H1 (cell line): Measurements from ENCODE around the gene DXO. TPM values are rescaled to one million over a fixed set of nuclear protein-coding genes. Genes with fewer than 3 reads are reported as not detected.

Experiments
- CTCF ChIA-PET: fragments of 300-600 bp; sonication (Branson Sonifier 250); formaldehyde crosslinking; loops from one replicate; lab custom pipeline; 2021; ENCODE audit not compliant: partially characterized antibody; lab: Charles Lee
- POLR2A ChIA-PET: fragments of 300-600 bp; sonication (Branson Sonifier 250); formaldehyde crosslinking; loops from one replicate; lab custom pipeline; 2021; ENCODE audit warnings: inconsistent platforms; ENCODE audit not compliant: partially characterized antibody; lab: Charles Lee
- DNase-seq, 2 experiments: peaks; one replicate each; pipeline versions ENCODE4 v3.0.0 to v3.0.0-alpha.2; 2010 to 2022; ENCODE audit warnings: low spot score in 2 of 2, low read depth in 1 of 2, mixed read lengths in 1 of 2
- FAIRE-seq: peaks from 2 replicates; lab custom pipeline; 2011; peaks lifted over from hg19 to GRCh38; lab: Jason Lieb, UNC
- H2AFZ ChIP-seq: 2 replicates; pipeline ENCODE4 v1.8.1; 2012; ENCODE audit warnings: low read length, inconsistent platforms
- H2AK5ac ChIP-seq: 2 replicates; pipeline ENCODE4 v1.6.1; 2013; ENCODE audit warnings: low read depth, low read length
- H2BK120ac ChIP-seq: replicated peaks from 2 replicates; pipeline ENCODE3; 2013; ENCODE audit warnings: low read depth, low read length, inconsistent platforms
- H2BK12ac ChIP-seq: 2 replicates; pipeline ENCODE4 v1.6.1; 2013; ENCODE audit warnings: low read depth, low read length
- H2BK15ac ChIP-seq: 2 replicates; pipeline ENCODE4 v1.6.1; 2013; ENCODE audit warnings: low read length
- H2BK20ac ChIP-seq: 2 replicates; pipeline ENCODE4 v1.6.1; 2013; ENCODE audit warnings: low read length
- H2BK5ac ChIP-seq: 2 replicates; pipeline ENCODE4 v1.6.1; 2013; ENCODE audit warnings: low read depth, low read length
- H3K14ac ChIP-seq: 2 replicates; pipeline ENCODE4 v1.6.1; 2013; ENCODE audit warnings: inconsistent platforms; ENCODE audit not compliant: insufficient read length
- H3K18ac ChIP-seq: 2 replicates; pipeline ENCODE4 v1.6.1; 2013; ENCODE audit warnings: low read length; ENCODE audit errors: extremely low read depth
- H3K23ac ChIP-seq: 2 replicates; pipeline ENCODE4 v1.6.1; 2013; ENCODE audit warnings: inconsistent platforms; ENCODE audit not compliant: insufficient read length
- H3K23me2 ChIP-seq: 2 replicates; pipeline ENCODE4 v1.6.1; 2013; ENCODE audit warnings: low read depth, low read length
- H3K27ac ChIP-seq: 2 replicates; pipeline ENCODE4 v1.6.1; 2011; ENCODE audit warnings: low read depth, low read length, inconsistent platforms
- H3K27me3 ChIP-seq, 4 experiments: replicated peaks in 1 of 4; 1 replicate in 1 of 4; 2 replicates in 3 of 4; pipeline versions ENCODE4 v1.6.1 to v1.8.1; 2011 to 2013; ENCODE audit warnings: low read length in 3 of 4, mild to moderate bottlenecking in 3 of 4, inconsistent platforms in 2 of 4, mixed read lengths in 2 of 4, moderate library complexity in 1 of 4; ENCODE audit not compliant: control insufficient read depth in 3 of 4, insufficient read depth in 3 of 4; ENCODE audit errors: extremely low read depth in 1 of 4
- H3K36me3 ChIP-seq, 4 experiments: 2 replicates each; pipeline versions ENCODE4 v1.6.1 to v1.8.1; 2011 to 2013; ENCODE audit warnings: mild to moderate bottlenecking in 4 of 4, low read length in 3 of 4, moderate library complexity in 2 of 4, control low read depth in 1 of 4, inconsistent platforms in 1 of 4; ENCODE audit not compliant: insufficient read depth in 4 of 4, control insufficient read depth in 2 of 4
- H3K4ac ChIP-seq: replicated peaks from 2 replicates; pipeline ENCODE3; 2013; ENCODE audit warnings: low read length, low read depth, mixed read lengths, inconsistent platforms; ENCODE audit not compliant: insufficient read length
- H3K4me1 ChIP-seq, 4 experiments: replicated peaks in 1 of 4; 1 replicate in 1 of 4; 2 replicates in 3 of 4; pipeline versions ENCODE4 v1.6.1 to v1.8.1; 2011 to 2013; ENCODE audit warnings: low read length in 3 of 4, inconsistent platforms in 2 of 4, mixed read lengths in 1 of 4; ENCODE audit not compliant: insufficient read depth in 4 of 4, control insufficient read depth in 3 of 4
- H3K4me2 ChIP-seq, 2 experiments: 2 replicates each; pipeline versions ENCODE4 v1.6.1 to v1.8.1; 2011 to 2013; ENCODE audit warnings: low read depth in 2 of 2, low read length in 2 of 2, control low read depth in 1 of 2, inconsistent platforms in 1 of 2, mild to moderate bottlenecking in 1 of 2; ENCODE audit not compliant: insufficient read depth in 1 of 2
- H3K4me3 ChIP-seq, 4 experiments: fragments of 200-600, 300-600 bp in 1 of 4; sonication (generic), shearing (Covaris generic), sonication (Bioruptor Twin) in 1 of 4; 2 replicates each; pipeline versions ENCODE4 v1.5.1 to v1.8.1; 2011 to 2016; ENCODE audit warnings: low read length in 4 of 4, low read depth in 3 of 4, control low read depth in 2 of 4, inconsistent platforms in 2 of 4, mild to moderate bottlenecking in 2 of 4, mixed read lengths in 1 of 4, moderate library complexity in 1 of 4; ENCODE audit not compliant: insufficient read depth in 2 of 4; ENCODE audit errors: extremely low read depth in 1 of 4
- H3K56ac ChIP-seq: replicated peaks from 2 replicates; pipeline ENCODE3; 2013; ENCODE audit warnings: low read depth, mild to moderate bottlenecking, mixed read lengths, low read length, inconsistent platforms; ENCODE audit not compliant: insufficient read length
- H3K79me1 ChIP-seq: 2 replicates; pipeline ENCODE4 v1.6.1; 2013; ENCODE audit warnings: low read depth, low read length, control low read depth
- H3K79me2 ChIP-seq, 2 experiments: 2 replicates each; pipeline versions ENCODE4 v1.6.1 to v1.8.1; 2012 to 2013; ENCODE audit warnings: low read length in 2 of 2, mild to moderate bottlenecking in 2 of 2, inconsistent platforms in 1 of 2; ENCODE audit not compliant: insufficient read depth in 2 of 2, control insufficient read depth in 1 of 2
- H3K9ac ChIP-seq, 4 experiments: replicated peaks in 1 of 4; 1 replicate in 1 of 4; 2 replicates in 3 of 4; pipeline versions ENCODE4 v1.6.1 to v1.8.1; 2011 to 2013; ENCODE audit warnings: low read depth in 3 of 4, low read length in 3 of 4, control low read depth in 2 of 4, mild to moderate bottlenecking in 2 of 4, moderate library complexity in 2 of 4, inconsistent platforms in 1 of 4; ENCODE audit errors: extremely low read depth in 1 of 4
- H3K9me3 ChIP-seq, 2 experiments: 2 replicates each; pipeline versions ENCODE4 v1.6.1 to v1.8.1; 2012 to 2013; ENCODE audit warnings: mild to moderate bottlenecking in 2 of 2, moderate library complexity in 2 of 2, control low read depth in 1 of 2, inconsistent platforms in 1 of 2, low read depth in 1 of 2, low read length in 1 of 2, mixed read lengths in 1 of 2; ENCODE audit not compliant: insufficient read depth in 2 of 2
- H4K20me1 ChIP-seq, 2 experiments: replicated peaks in 1 of 2; 2 replicates each; pipeline versions ENCODE3 to v1.8.1; 2011 to 2013; ENCODE audit warnings: inconsistent platforms in 2 of 2, low read length in 2 of 2, mild to moderate bottlenecking in 1 of 2; ENCODE audit not compliant: insufficient read depth in 2 of 2, control insufficient read depth in 1 of 2
- H4K5ac ChIP-seq: 2 replicates; pipeline ENCODE4 v1.6.1; 2013; ENCODE audit warnings: low read length, low read depth, mixed read lengths, inconsistent platforms; ENCODE audit not compliant: insufficient read length
- H4K8ac ChIP-seq: 2 replicates; pipeline ENCODE4 v1.8.0; 2013; ENCODE audit warnings: mild to moderate bottlenecking, moderate library complexity, low read length, inconsistent platforms; ENCODE audit not compliant: insufficient read depth; ENCODE audit errors: extremely low read depth
- H4K91ac ChIP-seq: replicated peaks from 2 replicates; pipeline ENCODE3; 2013; ENCODE audit warnings: low read length, mixed read lengths, inconsistent platforms; ENCODE audit not compliant: insufficient read length
- CEBPB ChIP-seq: IDR thresholded peaks from 2 replicates; pipeline ENCODE4 v1.6.1; 2012; ENCODE audit warnings: low read depth, low read length
- EGR1 ChIP-seq: IDR thresholded peaks from 2 replicates; pipeline ENCODE4 v1.6.1; 2011; ENCODE audit warnings: low read depth, low read length, borderline replicate concordance
- KDM5A ChIP-seq: fragments of 200-600 bp; IDR thresholded peaks from 2 replicates; pipeline ENCODE4 v1.7.1; 2012; ENCODE audit warnings: mild to moderate bottlenecking, low read length, inconsistent platforms, mixed read lengths
- NRF1 ChIP-seq: IDR thresholded peaks from 2 replicates; pipeline ENCODE4 v1.6.1; 2011; ENCODE audit warnings: mild to moderate bottlenecking, low read depth, low read length, improper control_type of control experiment
- RAD21 ChIP-seq, 2 experiments: IDR thresholded peaks in 1 of 2; conservative IDR thresholded peaks in 1 of 2; 2 replicates each; pipeline ENCODE4 v1.6.1; 2011; ENCODE audit warnings: low read depth in 2 of 2, low read length in 2 of 2, improper control_type of control experiment in 1 of 2, inconsistent platforms in 1 of 2, mild to moderate bottlenecking in 1 of 2, moderate library complexity in 1 of 2
- SIRT6 ChIP-seq: IDR thresholded peaks from one replicate; pipeline ENCODE4 v1.7.1; 2012; ENCODE audit warnings: low read length, inconsistent platforms
- SP2 ChIP-seq: IDR thresholded peaks from 2 replicates; pipeline ENCODE4 v1.6.1; 2012; ENCODE audit warnings: mild to moderate bottlenecking, low read length, inconsistent platforms
- SRF ChIP-seq: IDR thresholded peaks from 2 replicates; pipeline ENCODE4 v1.6.1; 2011; ENCODE audit warnings: mild to moderate bottlenecking, low read depth, low read length, moderate library complexity
- TAF7 ChIP-seq: optimal IDR thresholded peaks from 2 replicates; pipeline ENCODE3; 2011; ENCODE audit warnings: low read depth, mild to moderate bottlenecking, inconsistent platforms, low read length, moderate library complexity, borderline replicate concordance
- WGBS, 2 experiments: shearing (Covaris generic) in 1 of 2; methylation state at CpG; one replicate each; pipeline versions ENCODE4 v1.1.6 to v1.1.7; 2013 to 2015; ENCODE audit warnings: low lambda C conversion rate in 2 of 2, mixed read lengths in 2 of 2, inconsistent platforms in 1 of 2, low coverage in 1 of 2, missing lambda C conversion rate in 1 of 2; ENCODE audit not compliant: insufficient replicate concordance in 2 of 2, insufficient coverage in 1 of 2, insufficient read length in 1 of 2; ENCODE audit errors: extremely low coverage in 1 of 2, missing lambda C conversion rate in 1 of 2; 5-methylcytosine and 5-hydroxymethylcytosine counted together
- polyA plus RNA-seq, 7 experiments: library from polyadenylated mRNA; depleted of rRNA in 3 of 7; stranded (reverse) in 5 of 7; unstranded in 2 of 7; fragments of >200 nt in 5 of 7; fragments of 200-250 nt in 2 of 7; gene quantifications; 1 replicate in 5 of 7; 2 replicates in 1 of 7; 4 replicates in 1 of 7; pipeline versions ENCODE4 v1.2.1 to v1.2.3, GENCODE V29; 2011 to 2013; ENCODE audit warnings: missing spikeins in 2 of 7, mixed read lengths in 2 of 7
- total RNA-seq: library from RNA; stranded (reverse); fragmentation: NEBNext Ultra II Directional; extraction: Animal tissue kit (Norgen Biotek cat#: 25700); gene quantifications from 2 replicates; pipeline ENCODE4 v1.2.1, GENCODE V29; 2021

DXO gene
- total and polyA plus RNA-seq, 2 of the 8 experiments (the other 6 are each of a cell fraction or from before 2014, with no cell fraction given): 14.7 to 23.9 TPM

- H2BK12ac ChIP-seq: no peak overlapping the region
- H3K4me2 ChIP-seq: no peak overlapping the region
- no peaks in the 10 kb centered on the region for H3K27me3 ChIP-seq
- no peaks in the 10 kb centered on the region for H3K9me3 ChIP-seq
- H2AK5ac ChIP-seq: no peak overlapping the region
- peaks cover 18 to 53% (median 46%) of the 10 kb centered on the region in 4 experiments; a peak in 7 of 8 replicates for H3K36me3 ChIP-seq
- POLR2A ChIA-PET: interaction anchor here (0.8 to 16.4 kb wide), 2 partner anchors 10 to 14 kb away, joined by 3 to 279 read pairs; partner anchors contain the start of gene DXO
- H3K79me2 ChIP-seq: peaks cover 0 to 20% of the 10 kb centered on the region in 2 experiments; a peak in 3 of 4 replicates
- FAIRE-seq: no peak
- 93% methylated on average over 12 of the region's 28 CpGs; no CpG with 5 or more reads in 1 of the 2 experiments for WGBS, 2 experiments
- no peak overlapping the region for H2AFZ ChIP-seq
- H3K4ac ChIP-seq: no peak overlapping the region
- no peak overlapping the region for H2BK120ac ChIP-seq
- no peak overlapping the region for H3K9ac ChIP-seq
- H3K14ac ChIP-seq: no peak overlapping the region
- no peak overlapping the region for H3K27ac ChIP-seq
- H4K5ac ChIP-seq: no peak overlapping the region
- DNase-seq: no peak
- H4K8ac ChIP-seq: no peak overlapping the region
- H3K23ac ChIP-seq: no peak overlapping the region
- H3K4me1 ChIP-seq: peaks cover 0 to 6% (median 3%) of the 10 kb centered on the region in 4 experiments; a peak in 2 of 7 replicates
- H2BK15ac ChIP-seq: no peak overlapping the region
- H4K91ac ChIP-seq: no peak overlapping the region
- no peak overlapping the region for H3K56ac ChIP-seq
- peaks cover 10% of the 10 kb centered on the region for H3K23me2 ChIP-seq
- no peak overlapping the region for H2BK20ac ChIP-seq
- no peak overlapping the region for H3K4me3 ChIP-seq
- no peak overlapping the region for H2BK5ac ChIP-seq
- CTCF ChIA-PET: interaction anchor here (5.8 kb wide), 1 partner anchor 13 kb away, joined by 53 read pairs; no protein-coding TSS in a partner anchor
- H3K18ac ChIP-seq: no peak overlapping the region
- peaks cover 5% of the 10 kb centered on the region for H3K79me1 ChIP-seq
- no peak for TF ChIP-seq TAF7
- TF ChIP-seq NRF1: no peak
- TF ChIP-seq KDM5A: no peak
- TF ChIP-seq SRF: no peak
- no peak for TF ChIP-seq CEBPB
- no peak for TF ChIP-seq SIRT6
- TF ChIP-seq SP2: no peak
- no peak for TF ChIP-seq RAD21 (IDR thresholded peaks at IDR 0.05 in 1 of 2, conservative IDR thresholded peaks at IDR 0.05 in 1 of 2; ENCODE audit: low read depth in 2 of 2, low read length in 2 of 2)
- TF ChIP-seq EGR1: no peak
- peaks cover 0 to 2% of the 10 kb centered on the region in 2 experiments for H4K20me1 ChIP-seq
Measured at GRCh38 chr6:31954511-31954910, 17.4 kb downstream of the DXO start.
